OCI-LY1 (cell line): Measurements from ENCODE around the gene CCDC47.

ENCODE experiments used
- CTCF ChIP-seq: fragments of 200-600 bp; sonication (generic), shearing (Covaris generic); IDR thresholded peaks from 2 replicates; pipeline ENCODE4 v1.5.1; 2017; ENCODE audit warnings: mild to moderate bottlenecking, antibody characterized with exemption, low read length, moderate library complexity, mixed read lengths
- EZH2 ChIP-seq: fragments of 200-600 bp; sonication (generic), shearing (Covaris generic); IDR thresholded peaks from 2 replicates; pipeline ENCODE4 v1.8.0; 2017; ENCODE audit warnings: borderline replicate concordance, mixed run types, mild to moderate bottlenecking, antibody characterized with exemption, low read length, moderate library complexity, mixed read lengths

GRCh38 chr17:63709110-63709509 lies 64.3 kb downstream of the CCDC47 start:
- no peak for TF ChIP-seq CTCF
- TF ChIP-seq EZH2: no peak
